Activated naive CD4-positive, alpha-beta T cell treated with anti-CD3 and anti-CD28 coated beads, Interleukin-2, amount 50 U/mL, for 24 hours (primary cell): ENCODE data around the gene UBR4.

Experiments
- H3K27ac Mint-ChIP-seq: one replicate; pipeline ENCODE4 v1.8.0; 2021; ENCODE audit warnings: mild to moderate bottlenecking, mixed read lengths
- H3K27me3 Mint-ChIP-seq: one replicate; pipeline ENCODE4 v1.8.0; 2021; ENCODE audit warnings: mixed read lengths
- H3K36me3 Mint-ChIP-seq: one replicate; pipeline ENCODE4 v1.8.0; 2021; ENCODE audit warnings: mixed read lengths
- H3K4me1 Mint-ChIP-seq: one replicate; pipeline ENCODE4 v1.8.0; 2021; ENCODE audit warnings: mixed read lengths
- H3K4me3 Mint-ChIP-seq: one replicate; pipeline ENCODE4 v1.8.0; 2021; ENCODE audit warnings: mild to moderate bottlenecking, mixed read lengths
- H3K9me3 Mint-ChIP-seq: one replicate; pipeline ENCODE4 v1.8.0; 2021; ENCODE audit warnings: mixed read lengths

UBR4 gene

DNA sequence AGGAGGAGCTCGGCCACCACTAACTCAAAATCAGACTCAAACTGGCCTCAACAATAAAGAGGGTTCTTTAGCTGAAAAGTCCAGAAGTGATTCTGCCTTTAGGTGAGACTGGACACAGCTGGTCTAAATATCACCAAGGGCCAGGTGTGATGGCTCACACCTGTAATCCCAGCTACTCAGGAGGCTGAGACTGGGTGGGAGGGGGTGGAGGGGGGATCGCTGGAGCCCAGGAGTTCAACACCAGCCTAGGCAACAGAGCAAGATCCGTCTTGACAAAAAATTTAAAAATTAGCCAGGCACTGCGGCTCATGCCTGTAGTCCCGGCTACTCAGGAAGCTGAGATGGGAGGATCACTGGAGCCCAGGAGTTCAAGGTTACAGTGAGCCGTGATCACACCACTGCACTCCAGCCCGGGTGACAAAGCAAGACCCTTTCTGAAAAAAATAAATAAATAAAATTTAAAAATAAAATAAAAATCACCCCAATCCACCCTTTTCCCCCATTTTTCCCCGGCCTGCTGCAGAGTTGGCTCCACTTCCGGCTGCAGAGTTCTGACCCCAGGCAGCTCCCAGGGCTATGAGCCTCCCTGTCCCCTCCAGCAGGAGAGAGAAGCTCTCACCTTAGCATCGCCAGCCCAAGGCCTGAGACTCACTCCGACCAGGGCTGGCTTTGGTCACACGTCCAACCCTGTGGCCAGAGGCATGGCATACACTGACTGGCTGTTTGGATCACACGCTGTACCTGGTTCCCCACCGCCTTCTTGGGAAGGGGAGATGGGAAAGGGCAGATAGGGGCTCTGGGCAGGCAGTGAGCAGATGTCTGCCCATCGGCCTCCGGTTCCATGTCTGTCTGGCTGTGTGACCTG lies 166.3 kb downstream of the UBR4 start:
- peaks cover 9% of the 10 kb centered on the region for H3K4me1 Mint-ChIP-seq
- H3K27me3 Mint-ChIP-seq: no peaks in the 10 kb centered on the region
- H3K27ac Mint-ChIP-seq: peak overlapping the region; percentile 70
- no peaks in the 10 kb centered on the region for H3K9me3 Mint-ChIP-seq
- no peaks in the 10 kb centered on the region for H3K36me3 Mint-ChIP-seq
- H3K4me3 Mint-ChIP-seq: no peak overlapping the region

- peaks cover 9% of the 10 kb centered on the region for H3K4me1 Mint-ChIP-seq
- no peaks in the 10 kb centered on the region for H3K36me3 Mint-ChIP-seq
- no peak overlapping the region for H3K27ac Mint-ChIP-seq
- H3K4me3 Mint-ChIP-seq: no peak overlapping the region
- H3K9me3 Mint-ChIP-seq: no peaks in the 10 kb centered on the region
- no peaks in the 10 kb centered on the region for H3K27me3 Mint-ChIP-seq
Observed at GRCh38 chr1:19042675-19043578, 167.1 kb downstream of the UBR4 start.

DNA sequence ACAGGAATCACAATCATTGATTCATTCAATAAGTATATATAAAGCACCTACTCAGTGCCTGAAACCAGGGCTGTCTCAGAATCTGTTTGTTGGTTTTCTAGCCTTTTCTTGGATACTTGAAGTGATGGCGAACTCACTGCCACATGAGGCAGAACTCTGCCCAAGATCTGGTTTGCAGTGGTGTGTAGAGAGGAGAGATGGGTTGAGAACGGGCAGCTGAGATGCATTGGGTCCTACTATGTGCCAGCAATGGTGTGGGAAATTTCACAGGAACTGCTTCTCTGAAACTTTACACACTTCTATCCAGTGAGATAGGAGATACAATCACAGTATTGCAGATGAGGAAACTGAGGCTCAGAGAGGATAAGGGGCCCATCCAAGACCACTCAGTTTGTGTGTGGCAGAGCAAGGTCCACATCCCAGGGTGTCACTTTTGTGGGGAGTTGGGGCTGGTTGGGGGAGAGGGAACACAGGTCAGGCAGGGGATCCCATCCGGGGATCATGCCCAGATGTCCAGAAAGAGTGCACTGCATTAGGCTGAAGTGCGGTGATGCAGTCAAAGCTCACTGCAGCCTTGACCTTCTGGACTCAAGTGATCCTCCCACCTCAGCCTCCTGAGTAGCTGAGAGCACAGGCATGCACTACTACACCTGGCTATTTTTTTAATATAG lies 169.9 kb downstream of the UBR4 start:
- Mint-ChIP-seq H3K27ac (no peak overlapping the region), H3K36me3 (no peaks in the 10 kb centered on the region), H3K4me1 (peaks cover 4% of the 10 kb centered on the region), H3K4me3 (no peak overlapping the region), H3K9me3 (no peaks in the 10 kb centered on the region), H3K27me3 (no peaks in the 10 kb centered on the region)

GRCh38 chr1:19038732-19039131 lies 171.3 kb downstream of the UBR4 start:
- Mint-ChIP-seq H3K27ac (no peak overlapping the region), H3K27me3 (no peaks in the 10 kb centered on the region), H3K9me3 (no peaks in the 10 kb centered on the region), H3K36me3 (no peaks in the 10 kb centered on the region), H3K4me1 (peaks cover 4% of the 10 kb centered on the region), H3K4me3 (no peak overlapping the region)

DNA sequence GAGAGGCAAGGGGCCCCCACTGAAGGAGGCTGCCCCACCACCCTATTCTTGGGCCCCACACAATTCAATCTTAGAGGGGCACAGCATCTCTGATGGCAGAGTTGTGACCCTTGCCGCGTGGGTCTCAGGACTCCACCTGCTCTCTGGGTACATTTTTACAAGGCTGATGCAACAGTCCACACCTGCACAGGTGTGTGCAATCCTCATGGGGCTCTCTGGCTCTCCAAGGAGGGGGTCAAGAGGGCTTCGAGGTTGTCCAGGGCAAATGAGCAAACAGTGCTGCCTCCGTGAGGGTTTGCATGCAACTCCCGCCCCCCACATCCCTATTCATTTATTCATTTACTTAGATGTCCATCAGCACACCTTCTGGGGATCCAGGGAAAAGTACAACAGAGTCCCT lies 172.0 kb downstream of the UBR4 start:
- Mint-ChIP-seq H3K27ac (no peak overlapping the region), H3K27me3 (no peaks in the 10 kb centered on the region), H3K4me1 (peaks cover 3% of the 10 kb centered on the region), H3K4me3 (no peak overlapping the region), H3K36me3 (no peaks in the 10 kb centered on the region), H3K9me3 (no peaks in the 10 kb centered on the region)

DNA sequence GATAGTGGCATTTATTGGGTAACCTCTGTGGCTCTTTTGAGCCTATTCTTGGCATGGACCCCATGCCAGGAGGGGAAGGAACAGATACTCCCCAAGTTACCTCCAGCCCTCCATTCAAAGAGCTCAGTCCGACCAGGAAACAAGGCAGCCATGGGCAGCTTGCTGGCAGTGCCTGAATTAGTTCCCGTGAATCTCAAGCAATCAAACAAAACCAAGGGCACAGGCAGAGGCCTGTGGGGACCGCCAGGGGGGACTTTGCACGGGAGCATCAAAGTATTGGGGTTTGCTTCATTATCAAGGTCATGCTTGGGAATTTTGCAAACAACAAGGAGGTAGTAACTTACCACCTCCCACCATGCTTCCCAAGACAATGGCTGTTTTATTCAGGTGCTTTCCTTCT lies 172.4 kb downstream of the UBR4 start:
- H3K27ac Mint-ChIP-seq: no peak overlapping the region
- H3K9me3 Mint-ChIP-seq: no peaks in the 10 kb centered on the region
- no peak overlapping the region for H3K4me3 Mint-ChIP-seq
- H3K36me3 Mint-ChIP-seq: no peaks in the 10 kb centered on the region
- H3K4me1 Mint-ChIP-seq: no peaks in the 10 kb centered on the region
- H3K27me3 Mint-ChIP-seq: no peaks in the 10 kb centered on the region

DNA sequence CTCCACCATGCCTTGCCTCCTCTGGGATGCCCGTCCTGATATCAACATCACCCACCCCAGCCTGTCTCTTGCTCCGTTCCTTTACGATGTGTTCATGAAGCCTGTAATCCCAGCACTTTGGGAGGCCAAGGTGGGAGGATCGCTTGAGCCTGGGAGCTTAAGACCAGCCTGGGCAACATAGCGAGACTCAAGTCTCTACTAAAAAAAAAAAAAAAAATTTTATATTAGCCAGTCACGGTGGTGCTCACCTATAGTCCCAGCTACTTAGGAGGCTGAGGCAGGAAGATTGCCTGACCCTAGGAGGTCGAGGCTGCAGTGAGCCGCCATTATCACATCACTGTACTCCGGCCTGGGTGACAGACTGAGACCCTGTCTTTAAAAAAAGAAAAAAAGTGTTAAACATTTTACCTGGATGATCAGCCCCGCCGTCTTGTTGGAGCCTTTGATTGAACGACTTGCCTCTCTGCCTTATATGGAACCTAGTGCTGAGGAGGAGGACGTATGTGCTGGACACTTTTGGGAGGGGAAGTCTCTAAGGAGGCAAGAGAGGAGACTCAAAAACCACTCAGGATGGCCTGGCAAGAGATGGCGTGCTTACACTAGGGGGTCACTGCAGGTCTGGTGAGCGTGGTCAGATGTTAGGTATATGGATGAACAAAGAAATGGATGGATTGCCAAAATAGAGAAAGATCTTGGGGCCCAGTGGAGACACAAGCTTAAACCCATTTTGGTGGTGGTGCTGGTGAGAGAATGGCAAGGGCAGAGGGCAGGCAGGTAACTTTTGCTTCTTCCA lies 173.1 kb downstream of the UBR4 start:
- H3K4me1 Mint-ChIP-seq: no peaks in the 10 kb centered on the region
- no peaks in the 10 kb centered on the region for H3K36me3 Mint-ChIP-seq
- H3K9me3 Mint-ChIP-seq: no peaks in the 10 kb centered on the region
- H3K27ac Mint-ChIP-seq: no peak overlapping the region
- H3K27me3 Mint-ChIP-seq: no peaks in the 10 kb centered on the region
- H3K4me3 Mint-ChIP-seq: no peak overlapping the region

GRCh38 chr1:19036041-19036812 lies 173.8 kb downstream of the UBR4 start:
- Mint-ChIP-seq H3K27me3 (no peaks in the 10 kb centered on the region), H3K4me3 (no peak overlapping the region), H3K36me3 (no peaks in the 10 kb centered on the region), H3K27ac (no peak overlapping the region), H3K9me3 (no peaks in the 10 kb centered on the region), H3K4me1 (no peaks in the 10 kb centered on the region)

GRCh38 chr1:19035377-19036040 lies 174.6 kb downstream of the UBR4 start:
- Mint-ChIP-seq H3K27me3 (no peaks in the 10 kb centered on the region), H3K4me3 (no peak overlapping the region), H3K4me1 (no peaks in the 10 kb centered on the region), H3K27ac (no peak overlapping the region), H3K9me3 (no peaks in the 10 kb centered on the region), H3K36me3 (no peaks in the 10 kb centered on the region)

DNA sequence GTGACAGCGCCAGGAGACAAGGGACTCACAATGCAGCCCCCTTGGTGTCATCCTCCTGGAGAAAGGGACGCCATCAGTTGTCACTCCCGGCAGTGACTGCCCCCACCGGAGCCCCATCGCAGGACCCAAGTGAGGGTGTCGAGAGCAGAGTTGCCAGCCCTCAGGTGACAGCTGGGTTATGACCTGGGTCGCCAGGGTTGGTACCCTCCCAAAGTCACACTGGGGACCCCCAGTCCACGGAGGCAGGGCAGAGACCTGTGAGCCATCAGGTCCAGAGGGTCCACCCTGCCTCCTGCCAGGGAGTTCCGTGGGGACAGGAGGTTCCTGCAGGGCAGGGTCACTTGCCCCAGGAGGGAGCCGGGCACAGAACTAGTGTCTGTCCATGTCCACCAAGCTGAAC lies 175.3 kb downstream of the UBR4 start:
- H3K36me3 Mint-ChIP-seq: no peaks in the 10 kb centered on the region
- no peak overlapping the region for H3K27ac Mint-ChIP-seq
- no peaks in the 10 kb centered on the region for H3K9me3 Mint-ChIP-seq
- H3K27me3 Mint-ChIP-seq: no peaks in the 10 kb centered on the region
- no peaks in the 10 kb centered on the region for H3K4me1 Mint-ChIP-seq
- no peak overlapping the region for H3K4me3 Mint-ChIP-seq

DNA sequence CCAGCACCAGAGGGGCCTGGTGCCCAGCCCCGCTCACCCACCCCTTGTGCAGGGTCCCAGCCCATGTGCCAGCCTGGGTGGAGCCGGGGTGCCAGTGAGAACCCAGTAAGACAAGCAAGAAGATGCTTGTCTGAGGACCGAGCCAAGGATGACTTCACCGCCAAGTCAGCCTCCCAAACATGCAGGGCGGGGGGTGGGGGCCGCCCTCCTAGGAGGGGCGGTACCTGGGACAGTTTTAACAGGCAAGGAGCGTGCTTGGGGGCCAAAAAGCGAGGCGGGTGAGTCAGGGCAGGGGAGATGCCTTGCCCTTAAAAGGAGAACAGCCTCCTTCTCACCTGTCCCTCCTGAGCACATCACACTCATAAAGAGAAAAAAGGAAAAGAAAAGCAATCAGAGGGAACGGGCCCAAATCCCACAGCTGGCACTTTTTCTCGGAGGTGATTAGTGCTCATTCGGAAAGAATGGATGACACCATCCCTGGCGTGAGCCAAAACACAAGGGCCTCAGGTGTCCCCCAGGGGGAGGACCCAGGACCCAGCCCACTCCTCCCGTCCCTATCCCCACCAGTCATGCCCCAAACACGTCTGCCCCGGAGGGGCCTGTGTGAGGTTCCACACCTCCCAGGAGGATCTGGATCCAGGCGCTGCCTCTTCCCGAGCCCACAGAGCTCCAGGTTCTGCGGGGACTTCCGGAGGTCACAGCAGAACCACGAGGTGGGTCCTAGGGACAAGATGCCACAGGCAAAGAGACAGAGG lies 176.0 kb downstream of the UBR4 start:
- Mint-ChIP-seq H3K4me1 (no peaks in the 10 kb centered on the region), H3K36me3 (no peaks in the 10 kb centered on the region), H3K4me3 (no peak overlapping the region), H3K9me3 (no peaks in the 10 kb centered on the region), H3K27ac (no peak overlapping the region), H3K27me3 (no peaks in the 10 kb centered on the region)

DNA sequence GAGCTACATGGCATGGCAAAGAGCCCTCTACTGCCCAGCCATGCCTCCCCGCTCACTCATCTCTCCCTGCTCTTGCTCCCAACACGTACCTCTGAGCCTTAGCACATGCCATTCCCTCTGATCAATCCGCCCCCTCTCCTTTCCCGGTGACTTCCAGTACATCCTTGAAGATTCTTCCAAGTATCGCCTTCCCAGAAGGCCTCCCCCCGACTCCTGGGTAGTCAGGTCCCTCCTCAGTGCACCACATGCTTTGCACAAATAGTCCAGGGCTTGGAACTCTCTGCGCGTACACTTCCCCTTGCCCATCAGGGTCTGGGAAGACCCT lies 176.6 kb downstream of the UBR4 start:
- Mint-ChIP-seq H3K4me3 (no peak overlapping the region), H3K36me3 (no peaks in the 10 kb centered on the region), H3K27me3 (no peaks in the 10 kb centered on the region), H3K4me1 (no peaks in the 10 kb centered on the region), H3K27ac (no peak overlapping the region), H3K9me3 (no peaks in the 10 kb centered on the region)

GRCh38 chr1:19032701-19033514 lies 177.2 kb downstream of the UBR4 start:
- H3K27me3 Mint-ChIP-seq: no peaks in the 10 kb centered on the region
- H3K9me3 Mint-ChIP-seq: no peaks in the 10 kb centered on the region
- no peaks in the 10 kb centered on the region for H3K36me3 Mint-ChIP-seq
- no peak overlapping the region for H3K27ac Mint-ChIP-seq
- no peaks in the 10 kb centered on the region for H3K4me1 Mint-ChIP-seq
- H3K4me3 Mint-ChIP-seq: no peak overlapping the region
